Activated CD4-positive, alpha-beta T cell treated with anti-CD3 and anti-CD28 coated beads for 1 hour (primary cell): ENCODE data around the gene CHERP.
"Not testable (repeated sequence)": the region's sequence is repeated elsewhere in the genome, so short reads cannot be mapped to it uniquely, and the experiment has no call there.

ENCODE experiments used
- DNase-seq: peaks from one replicate; pipeline ENCODE4 v3.0.0-alpha.2; 2020

CHERP gene

GRCh38 chr19:16518483-16519229, 23.6 kb downstream of the CHERP start:
- no peak for DNase-seq

GRCh38 chr19:16518061-16518460, 24.2 kb downstream of the CHERP start:
- DNase-seq, result no peak

DNA sequence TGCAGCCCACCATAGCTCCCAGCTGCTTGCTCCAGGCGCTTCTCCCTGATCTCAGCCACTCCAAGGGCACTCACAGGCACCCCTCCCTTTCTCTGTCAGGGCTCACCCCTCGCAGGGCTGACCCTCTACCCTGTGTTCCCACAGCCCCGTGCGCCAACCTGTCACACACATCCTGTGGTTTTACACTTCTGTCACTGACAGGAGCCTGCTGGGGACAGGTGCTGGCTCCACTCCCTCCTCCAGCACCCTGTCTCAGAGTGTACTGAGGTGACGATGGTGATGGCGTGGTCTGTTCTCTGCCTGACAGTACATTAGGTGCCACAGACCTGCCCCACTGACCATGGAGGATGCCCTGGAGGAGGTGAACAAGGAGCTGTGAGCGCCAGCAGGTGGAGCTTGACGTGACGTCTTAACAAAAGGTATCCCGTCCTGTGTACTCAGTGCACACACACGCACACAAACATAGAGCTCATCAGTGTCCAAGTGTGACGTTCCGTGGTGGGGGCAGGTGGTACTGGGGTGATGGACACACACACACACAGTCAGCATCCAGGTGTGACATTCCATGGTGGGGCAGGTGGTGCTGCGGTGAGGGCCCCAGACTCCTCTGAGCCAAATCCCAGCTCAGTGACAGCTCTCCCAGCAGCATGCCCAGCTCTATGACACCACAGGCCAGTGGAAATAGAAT, 25.2 kb downstream of the CHERP start:
- DNase-seq, result no peak

GRCh38 chr19:16516381-16516780, 25.9 kb downstream of the CHERP start:
- no peak for DNase-seq

- no peak for DNase-seq
These were observed 27.7 kb downstream of the CHERP start for GRCh38 chr19:16514383-16515019.

DNA sequence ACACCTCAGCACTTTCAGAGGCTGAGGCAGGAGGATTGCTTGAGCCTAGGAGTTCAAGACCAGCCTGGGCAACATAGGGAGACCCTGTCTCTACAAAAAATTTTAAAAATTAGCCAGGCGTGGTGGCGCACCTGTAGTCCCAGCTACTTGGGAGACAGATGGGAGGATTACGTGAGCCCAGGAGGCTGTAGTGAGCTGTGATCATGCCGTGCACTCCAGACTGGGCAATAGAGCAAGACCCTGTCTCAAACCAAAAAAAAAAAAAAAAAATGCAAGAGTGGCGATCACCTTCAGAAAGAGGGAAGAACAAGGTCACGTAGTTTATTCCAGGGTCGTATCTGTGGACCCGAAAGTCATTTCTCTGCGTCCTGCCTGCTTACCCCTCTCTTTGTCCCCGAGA, 29.6 kb downstream of the CHERP start:
- DNase-seq, result not testable (repeated sequence)

DNA sequence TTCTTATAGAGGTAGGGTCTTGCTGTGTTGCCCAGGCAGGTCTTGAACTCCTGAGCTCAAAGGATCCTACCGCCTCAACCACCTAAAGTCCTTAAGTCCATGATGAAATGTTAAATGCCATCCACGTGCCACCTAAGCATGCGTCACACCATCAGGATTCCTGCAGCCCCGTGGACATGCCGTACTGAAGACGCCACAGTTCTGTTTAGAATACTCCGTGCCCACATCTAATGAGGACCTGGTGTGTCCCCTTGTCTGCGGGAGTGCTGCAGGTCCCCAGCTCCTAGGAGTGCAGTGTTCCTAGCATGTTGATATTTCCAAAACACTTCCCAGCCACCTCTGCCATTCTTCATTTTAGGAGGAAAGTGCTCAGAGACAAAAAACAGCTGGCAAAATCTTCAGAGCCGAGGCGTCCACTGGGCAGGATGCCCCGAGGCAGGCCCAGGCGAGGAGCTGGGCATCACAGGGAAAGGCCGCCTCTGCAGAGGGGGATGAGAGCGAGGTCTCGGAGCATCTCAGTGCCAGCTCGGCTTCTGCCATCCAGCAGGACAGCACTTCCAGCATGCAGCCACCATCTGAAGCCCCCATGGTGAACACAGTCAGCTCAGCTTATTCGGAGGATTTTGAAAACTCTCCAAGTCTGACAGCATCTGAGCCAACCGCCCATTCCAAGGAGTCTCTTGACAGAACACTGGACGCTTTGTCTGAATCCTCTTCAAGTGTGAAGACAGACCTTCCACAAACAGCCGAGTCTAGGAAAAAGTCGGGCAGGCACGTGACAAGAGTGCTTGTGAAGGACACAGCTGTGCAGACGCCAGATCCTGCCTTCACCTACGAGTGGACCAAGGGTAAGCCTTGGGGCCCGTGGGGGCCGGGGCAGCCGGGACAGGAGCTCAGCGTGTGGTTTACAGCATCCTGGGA, 32.8 kb downstream of the CHERP start:
- DNase-seq, result no peak

DNA sequence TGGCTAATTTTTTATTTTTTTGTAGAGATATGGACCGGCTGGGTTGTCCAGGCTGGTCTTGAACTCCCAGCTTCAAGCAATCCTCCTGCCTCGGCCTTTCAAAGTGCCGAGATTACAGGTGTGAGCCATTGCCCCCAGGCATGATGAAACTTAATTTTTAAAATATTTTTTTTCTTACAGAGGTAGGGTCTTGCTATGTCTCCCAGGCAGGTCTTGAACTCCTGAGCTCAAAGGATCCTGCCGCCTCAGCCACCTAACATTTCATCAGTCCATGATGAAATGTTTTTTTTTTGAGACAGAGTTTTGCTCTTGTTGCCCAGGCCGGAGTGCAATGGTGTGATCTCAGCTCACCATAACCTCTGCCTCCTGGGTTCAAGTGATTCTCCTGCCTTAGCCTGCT, 33.7 kb downstream of the CHERP start:
- no peak for DNase-seq

GRCh38 chr19:16506961-16507360, 35.3 kb downstream of the CHERP start:
- no peak for DNase-seq

- not testable (repeated sequence) for DNase-seq
These were observed 36.1 kb downstream of the CHERP start for GRCh38 chr19:16506161-16506560.

GRCh38 chr19:16504271-16504670, 38.0 kb downstream of the CHERP start:
- no peak for DNase-seq

DNA sequence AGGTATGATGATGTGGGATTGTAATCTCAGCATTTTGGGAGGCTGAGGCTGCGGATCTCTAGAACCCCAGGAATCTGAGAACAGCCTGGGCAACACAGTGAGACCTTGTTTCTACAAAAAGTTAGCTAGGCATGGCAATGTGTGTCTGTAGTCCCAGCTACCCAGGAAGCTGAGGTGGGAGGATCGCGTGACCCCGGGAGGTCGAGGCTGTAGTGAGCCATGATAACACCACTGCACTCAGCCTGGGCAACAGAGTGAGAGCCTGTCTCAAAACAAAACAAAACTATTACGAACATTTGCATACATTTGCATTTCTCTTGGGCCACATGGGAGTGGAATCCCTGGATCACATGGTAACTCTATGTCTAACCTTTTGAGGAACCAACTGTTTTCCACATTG, 44.4 kb downstream of the CHERP start:
- DNase-seq, result no peak

DNA sequence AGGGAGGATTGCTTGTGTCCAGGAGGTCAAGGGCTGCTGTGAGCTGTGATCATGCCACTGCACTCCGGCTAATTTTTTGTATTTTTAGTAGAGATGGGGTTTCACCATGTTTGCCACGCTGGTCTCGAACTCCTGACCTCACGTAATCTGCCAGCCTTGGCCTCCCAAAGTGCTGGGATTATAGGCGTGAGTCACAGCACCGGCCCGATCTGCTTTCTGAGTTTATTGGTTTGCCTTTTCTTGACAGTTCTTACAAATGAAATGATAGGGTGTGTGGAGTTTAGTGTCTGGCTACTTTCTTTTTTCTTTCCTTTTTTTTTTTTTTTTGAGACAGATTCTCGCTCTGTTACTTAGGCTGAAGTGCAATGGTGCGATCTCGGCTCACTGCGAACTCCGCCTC, 45.2 kb downstream of the CHERP start:
- DNase-seq, result no peak

DNA sequence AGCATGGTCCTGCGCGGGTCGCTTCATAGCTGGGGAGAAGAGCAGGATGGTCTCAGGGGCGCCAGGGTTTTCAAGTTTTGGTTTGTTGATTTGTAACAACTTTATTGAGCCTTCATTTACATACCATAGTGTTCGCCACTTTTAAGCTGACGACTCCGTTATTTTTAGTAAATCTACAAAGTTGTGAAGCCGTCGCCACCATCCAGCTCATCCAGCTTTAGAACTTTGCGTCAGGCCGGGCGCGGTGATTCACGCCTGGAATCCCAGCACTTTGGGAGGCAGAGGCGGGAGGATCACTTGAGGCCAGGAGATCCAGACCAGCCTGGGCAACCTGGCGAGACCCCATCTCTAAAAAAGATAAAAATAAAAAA, 45.6 kb downstream of the CHERP start:
- DNase-seq, result no peak

DNA sequence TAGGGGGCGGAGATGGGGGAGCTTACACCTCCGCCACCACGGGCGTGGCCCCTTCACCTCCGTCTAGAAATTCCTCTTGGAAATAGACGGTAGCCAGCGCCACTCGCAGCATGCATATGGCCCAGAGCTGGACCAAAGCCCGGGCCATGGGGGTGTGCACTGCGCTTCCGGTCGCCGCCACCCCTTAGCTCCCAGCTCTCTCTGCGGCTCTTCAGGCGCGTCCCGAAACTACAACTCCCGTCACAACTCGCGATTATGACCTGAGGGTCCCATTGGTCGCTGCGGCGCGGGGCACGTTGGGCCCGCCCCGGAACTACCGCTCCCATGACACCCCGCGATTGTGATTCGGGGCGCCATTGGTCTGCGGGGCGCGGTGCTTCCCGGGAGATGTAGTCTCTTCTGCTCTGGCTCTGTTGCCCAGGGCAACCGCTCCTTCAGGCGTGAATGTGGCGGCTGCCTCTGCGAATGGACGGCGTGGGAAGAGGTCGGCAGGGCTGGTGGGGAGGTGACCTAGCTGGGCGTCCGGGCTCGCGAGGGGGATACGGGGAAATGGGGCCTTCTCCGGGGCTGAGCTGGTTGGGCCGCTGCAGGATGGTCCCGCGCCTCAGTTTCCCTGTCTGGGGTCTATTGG, 46.1 kb downstream of the CHERP start, which contains the start of the genes C19orf44 and CALR3:
Gene C19orf44 (plus strand): TSS at position 413 of the 631 bp plus-strand sequence. CDS start 4,399 bp downstream, outside the sequence.
Gene CALR3 (minus strand): TSS at position 186 of the 631 bp plus-strand sequence. CDS start 38 bp downstream, at position 148.
- peak; percentile 94 for DNase-seq

DNA sequence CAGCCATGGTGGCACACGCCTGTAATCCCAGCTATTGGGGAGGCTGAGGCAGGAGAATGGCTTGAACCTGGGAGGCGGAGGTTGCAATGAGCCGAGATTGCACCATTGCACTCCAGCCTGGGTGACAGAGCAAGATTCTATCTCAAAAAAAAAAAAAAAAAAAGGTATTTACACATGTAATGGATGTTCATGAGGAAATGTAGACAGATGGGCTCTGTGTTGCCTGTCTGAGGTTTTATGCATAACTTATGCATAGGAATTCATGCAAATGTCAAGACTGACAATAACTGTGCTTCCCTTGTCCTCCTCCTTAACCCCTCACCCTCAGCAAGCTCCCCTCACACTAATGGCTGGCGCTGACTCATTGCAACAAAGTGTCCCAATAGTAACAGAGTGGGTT, 55.8 kb downstream of the CHERP start:
- not testable (repeated sequence) for DNase-seq

DNA sequence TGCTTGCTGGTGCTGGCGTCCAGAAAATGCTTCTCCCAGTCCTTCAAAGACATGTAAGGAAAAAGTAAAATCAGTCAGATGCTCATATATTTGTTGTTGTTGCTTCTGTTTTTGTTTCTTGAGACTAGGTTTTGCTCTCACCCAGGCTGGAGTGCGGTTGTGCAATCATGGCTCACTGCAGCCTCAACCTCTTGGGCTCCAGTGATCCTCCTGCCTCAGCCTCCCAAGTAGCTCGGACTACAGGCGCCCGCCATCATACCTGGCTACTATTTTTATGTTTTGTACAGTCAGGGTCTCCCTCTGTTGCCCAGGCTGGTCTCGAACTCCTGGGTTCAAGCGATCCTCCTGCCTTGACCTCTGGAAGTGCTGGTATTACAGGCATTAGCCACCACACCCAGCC, 59.5 kb downstream of the CHERP start:
- no peak for DNase-seq

DNA sequence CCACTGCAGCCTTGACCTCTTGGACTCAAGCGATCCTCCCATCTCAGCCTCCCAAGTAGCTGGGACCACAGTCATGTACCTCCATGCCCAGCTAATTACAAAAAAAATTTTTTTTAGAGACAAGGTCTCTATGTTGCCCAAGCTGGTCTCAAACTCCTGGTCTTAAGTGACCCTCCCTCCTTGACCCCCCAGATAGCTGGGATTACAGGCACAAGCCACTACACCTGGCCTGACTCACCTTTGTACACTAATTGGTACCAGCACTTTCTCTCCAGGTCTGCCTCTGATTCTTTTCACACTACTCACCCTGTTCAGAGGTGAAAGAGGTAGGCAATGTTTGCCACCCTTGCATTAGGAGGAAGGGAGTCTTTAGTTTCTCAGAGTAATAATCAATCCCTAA, 64.9 kb downstream of the CHERP start:
- DNase-seq, result no peak

DNA sequence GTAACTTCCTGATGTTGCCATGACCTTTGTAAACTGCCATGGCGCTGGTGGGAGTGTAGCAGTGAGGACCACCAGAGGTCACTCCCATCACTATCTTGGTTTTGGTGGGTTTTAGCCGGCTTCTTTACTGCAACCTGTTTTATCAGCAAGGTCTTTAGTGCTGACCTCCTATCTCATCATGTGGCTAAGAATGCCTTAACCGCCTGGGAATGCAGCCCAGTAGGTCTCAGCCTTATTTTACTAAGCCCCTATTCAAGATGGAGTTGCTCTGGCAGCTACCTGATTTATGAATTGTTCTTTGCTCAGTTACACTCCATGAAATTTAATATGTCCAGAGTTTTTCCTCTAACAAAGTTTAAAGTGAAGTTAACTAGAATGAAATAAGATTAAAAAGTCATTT, 65.8 kb downstream of the CHERP start:
- DNase-seq, result no peak

DNA sequence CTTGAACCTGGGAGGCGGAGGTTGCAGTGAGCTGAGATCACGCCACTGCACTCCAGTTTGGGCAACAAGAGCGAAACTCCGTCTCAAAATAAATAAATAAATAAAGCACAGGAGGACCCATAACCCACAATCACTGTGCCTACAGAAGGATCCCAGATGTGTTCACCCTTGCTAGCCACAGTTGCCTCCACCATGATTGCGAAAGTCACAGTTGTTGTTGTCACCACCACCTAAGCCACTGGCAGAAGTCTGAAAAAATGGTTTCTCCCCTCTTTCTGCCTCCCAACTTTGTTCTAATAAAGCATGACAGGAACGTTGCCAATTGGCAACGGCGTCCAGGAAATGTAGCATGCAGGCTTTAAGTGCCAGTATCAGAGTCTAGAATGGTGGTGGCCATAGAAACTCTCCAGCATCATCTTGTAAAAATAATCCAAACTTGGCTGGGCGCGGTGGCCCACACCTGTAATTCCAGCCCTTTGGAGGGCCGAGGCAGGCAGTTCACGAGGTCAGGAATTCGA, 68.3 kb downstream of the CHERP start:
- no peak for DNase-seq

GRCh38 chr19:16472992-16473391, 69.2 kb downstream of the CHERP start:
- DNase-seq, result no peak

GRCh38 chr19:16472559-16472899, 69.7 kb downstream of the CHERP start:
- not testable (repeated sequence) for DNase-seq
